Measurements from ENCODE around the gene MED29.

The MED29 gene

DNA sequence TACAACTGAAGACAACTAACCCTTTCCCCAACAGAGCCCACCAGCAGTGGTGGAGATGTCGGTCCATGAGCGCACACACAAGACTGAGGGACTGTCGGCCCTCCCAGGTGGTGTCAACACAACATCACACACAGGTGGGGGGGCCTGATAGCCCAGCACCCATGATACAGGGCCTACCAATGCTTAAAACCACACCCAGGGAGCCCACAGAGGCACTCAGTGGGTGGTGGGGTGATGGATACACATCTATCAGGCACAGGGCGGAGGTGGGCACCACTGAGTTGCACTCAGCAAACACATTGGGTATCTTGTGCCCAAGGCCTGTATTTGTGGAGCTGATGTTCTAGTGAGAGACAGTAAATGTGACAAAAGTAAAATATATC is 8.5 kb downstream of the MED29 start:
- DNase-seq: no peak

DNA sequence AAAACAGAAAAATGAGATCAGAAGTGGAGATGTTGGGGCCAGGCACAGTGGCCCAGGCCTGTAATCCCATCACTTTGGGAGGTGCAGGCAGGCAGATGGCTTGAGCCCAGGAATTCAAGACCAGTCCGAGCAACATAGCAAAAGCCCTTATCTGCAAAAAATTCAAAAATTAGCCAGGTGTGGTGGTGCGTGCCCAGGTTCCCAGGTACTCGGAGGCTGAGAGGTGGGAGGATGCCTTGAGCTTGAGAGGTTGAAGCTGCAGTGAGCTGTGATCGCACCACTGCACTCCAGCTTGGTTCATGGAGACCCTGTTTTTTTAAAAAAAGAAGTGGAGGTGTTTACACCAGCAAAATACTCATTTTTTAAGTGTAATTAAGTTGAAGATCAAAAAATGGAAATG is 8.9 kb downstream of the MED29 start:
- DNase-seq: no peak

DNA sequence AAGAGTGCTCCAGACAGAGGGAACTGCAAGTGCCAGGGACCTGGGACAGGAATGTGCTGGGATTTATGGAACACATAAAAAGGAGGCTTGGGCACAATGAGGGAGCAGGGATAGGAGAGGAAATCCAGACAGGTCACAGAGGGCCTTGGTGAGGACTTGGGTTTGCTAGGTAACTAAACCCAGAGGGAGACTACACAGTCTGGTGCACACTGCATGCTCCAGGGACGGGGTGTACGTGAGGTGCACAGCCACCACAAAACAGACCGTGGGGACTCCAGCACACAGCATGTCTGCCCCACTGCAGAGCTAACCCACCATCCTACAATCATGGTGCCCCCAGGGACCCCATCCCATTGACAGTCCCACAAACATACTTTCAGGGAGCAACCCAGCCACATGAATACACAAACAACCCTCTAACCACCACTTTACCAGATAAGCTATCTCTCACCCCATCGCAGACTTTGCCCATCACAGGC is 9.9 kb downstream of the MED29 start:
- no peak for DNase-seq

DNA sequence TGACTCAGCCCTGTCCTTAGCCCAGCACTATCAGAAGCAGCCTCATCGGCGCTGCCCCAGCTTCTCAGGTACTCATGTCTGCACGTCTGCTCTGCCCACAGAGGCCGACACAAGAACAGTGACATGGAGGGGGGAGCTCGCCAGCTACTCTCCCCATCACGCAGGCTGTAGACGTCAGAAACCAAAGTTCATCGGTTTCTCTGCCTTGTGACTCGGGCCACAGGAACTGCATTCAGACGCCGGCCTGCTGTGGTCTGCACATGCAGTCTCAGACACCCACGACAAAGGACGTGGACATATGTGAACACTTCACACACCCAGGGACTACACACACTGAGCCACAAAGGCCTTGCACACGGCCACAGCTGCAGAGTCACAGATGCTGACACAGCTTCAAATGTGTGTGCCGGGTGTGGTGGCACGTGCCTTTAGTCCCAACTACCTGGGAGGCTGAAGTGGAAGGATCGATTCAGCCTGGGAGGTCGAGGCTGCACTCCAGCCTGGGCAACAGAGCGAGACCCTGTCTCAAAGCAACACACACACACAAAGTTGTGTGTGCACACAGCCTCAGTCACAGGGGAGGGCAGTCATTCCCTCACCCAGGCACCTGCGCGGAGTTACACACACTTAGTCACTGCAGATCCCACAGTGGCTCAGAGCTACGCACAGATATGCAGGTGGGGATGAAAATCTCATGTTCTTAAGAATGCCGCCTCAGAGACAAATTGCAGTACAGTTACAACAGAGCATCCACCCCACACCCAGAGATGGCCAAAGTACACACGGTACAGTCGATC is 10.6 kb downstream of the MED29 start:
- no peak for DNase-seq

DNA sequence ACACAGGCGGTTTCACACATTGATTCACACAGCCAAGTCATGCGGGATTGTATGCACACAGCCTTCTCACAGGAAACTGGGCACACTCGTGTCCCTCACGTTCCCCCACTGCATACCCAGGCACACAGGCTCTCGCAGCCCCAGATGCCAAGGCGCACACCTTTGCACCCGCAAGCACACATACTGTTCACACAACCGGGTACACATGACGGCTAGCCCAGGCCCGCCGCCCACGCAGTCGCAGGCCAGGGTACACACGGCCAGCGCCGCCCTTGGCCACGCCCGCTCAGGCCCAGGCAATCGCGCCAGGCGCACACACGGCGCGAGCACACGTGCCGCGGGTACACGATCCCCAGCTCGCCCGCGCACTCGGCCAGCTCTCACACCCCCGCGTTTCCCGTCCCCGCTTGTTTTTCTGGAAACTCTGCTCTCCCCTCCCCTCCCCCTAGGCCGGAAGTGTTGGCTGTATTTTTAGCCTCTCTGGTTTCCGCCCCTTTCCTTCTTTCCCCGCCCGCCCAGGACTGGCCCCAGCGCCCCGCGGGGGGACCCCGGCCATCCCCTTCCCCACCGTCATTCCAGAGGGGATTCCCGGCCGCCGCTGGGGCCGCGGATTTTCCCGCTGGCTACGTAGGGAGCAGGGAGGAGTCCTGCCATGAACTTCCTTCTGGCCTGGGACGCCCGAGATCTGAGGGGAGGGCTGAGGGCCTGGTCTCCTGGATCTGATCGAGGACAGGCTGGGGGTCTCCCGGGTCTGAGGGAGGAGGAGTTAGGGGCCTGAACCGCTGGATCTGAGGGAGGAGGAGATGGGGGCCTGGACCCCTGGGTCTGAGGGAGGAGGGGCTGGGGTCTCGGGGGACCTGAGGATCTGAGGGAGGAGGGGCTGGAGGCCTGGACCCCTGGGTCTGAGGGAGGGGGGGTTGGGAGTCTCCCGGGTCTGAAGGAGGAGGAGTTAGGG is 11.4 kb downstream of the MED29 start:
- DNase-seq: peak; percentile 66

DNA sequence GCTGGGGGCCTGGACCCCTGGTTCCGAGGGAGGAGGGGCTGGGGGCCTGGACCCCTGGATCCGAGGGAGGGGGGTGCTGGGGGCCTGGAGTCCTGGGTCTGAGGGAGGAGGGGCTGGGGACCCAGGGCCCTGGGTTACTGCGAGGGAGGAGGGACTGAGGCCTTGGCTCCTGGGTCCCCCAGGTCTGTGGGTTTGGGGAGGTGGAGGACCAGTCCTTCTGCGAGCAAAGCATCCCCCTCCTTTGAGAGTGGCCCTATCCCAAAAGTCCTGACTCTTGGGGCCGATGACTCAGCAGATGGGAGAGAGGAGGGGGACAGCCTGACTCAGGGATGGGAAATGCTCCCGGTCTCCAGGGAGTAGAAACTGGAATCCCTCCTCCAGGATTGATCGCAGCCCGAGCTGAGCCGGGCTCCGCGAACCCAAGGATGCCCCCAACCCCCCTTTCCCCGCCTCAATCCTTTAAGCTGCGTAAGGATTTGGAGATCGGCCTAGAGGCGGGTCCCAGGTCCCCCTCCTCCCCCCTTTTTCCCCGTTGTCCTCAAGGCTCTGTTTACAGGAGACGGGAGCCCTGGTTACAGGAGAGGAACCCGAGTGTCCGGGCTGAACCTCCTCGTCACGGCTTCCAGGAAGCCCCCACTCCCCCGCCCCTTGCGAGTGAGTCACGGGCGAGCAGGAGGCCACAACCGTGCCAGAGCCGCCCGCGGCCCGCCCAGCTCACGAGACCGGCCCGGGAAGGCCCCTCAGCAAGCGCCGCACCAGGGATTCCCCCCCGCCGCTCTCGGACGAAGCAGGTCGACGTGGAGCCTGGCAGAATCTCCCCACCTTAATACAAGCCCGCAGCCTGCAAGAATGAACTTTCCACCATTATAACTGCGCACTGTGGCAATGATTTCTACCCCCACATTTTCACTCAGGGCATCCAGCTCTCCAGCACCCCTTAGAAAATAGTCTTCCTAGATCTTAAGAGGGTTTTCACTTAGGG is 12.4 kb downstream of the MED29 start:
- peak; percentile 82 for DNase-seq

DNA sequence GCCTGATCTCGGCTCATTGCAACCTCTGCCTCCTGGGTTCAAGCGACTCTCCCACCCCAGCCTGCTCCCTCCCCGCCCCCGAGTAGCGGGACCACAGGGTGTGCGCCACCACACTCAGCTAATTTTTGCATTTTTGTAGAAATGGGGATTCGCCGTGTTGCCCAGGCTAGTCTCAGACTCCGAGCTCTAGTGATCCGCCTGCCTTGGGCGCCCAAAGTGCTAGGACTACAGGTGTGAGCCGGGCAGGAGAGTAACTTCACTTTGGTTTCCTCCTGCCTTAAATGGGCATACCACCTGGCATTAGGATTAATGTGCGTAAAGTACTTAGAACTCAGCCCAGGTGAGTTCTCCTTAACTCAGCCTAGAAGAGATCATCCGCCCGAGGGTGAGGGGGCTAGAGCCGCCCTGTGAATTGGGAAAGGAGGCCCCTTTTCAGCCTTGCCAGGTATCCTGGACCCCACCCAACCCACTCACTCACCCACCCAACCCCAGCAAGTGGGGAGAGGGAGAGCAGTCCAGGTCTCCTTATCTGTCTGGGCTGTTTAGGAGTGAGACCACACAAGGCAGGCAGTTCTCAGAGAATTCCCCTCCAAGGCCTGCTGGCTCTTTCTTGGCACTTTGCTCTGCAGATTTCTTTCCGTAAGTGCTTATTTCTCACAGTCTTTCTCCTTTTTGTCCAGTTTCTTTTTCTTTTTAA is 14.2 kb downstream of the MED29 start:
- no peak for DNase-seq

DNA sequence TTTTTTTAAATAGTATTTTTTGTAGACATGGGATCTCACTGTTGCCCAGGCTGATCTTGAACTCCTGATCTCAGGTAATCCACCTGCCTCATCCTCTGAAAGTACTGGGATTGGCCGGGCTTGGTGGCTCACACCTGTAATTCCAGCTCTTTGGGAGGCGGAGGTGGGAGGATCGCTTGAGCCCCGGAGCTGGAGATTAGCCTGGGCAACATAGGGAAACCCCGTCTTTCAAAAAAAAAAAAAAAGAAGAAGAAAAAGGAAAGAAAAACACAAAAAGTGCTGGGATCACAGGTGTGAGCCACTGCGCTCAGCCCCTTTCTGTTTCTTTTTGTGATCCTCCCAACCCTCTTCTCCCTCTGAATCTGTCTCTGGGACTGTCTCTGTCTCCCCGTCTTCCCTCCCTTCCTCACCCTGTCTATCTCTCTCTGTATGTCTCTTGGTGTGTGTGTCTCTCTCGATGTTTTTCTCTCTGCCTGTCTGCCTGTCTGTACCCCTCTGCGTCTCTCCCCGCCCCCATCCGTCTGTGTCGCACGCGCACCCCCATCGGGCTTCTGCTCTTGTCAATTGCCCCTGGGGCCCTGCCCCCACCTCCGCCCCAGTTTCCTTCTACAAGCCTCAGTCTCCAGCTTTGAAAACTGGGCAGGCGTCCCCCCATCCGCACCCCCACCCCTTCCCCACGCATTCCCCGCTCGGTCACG is 14.9 kb downstream of the MED29 start:
- no peak for DNase-seq

DNA sequence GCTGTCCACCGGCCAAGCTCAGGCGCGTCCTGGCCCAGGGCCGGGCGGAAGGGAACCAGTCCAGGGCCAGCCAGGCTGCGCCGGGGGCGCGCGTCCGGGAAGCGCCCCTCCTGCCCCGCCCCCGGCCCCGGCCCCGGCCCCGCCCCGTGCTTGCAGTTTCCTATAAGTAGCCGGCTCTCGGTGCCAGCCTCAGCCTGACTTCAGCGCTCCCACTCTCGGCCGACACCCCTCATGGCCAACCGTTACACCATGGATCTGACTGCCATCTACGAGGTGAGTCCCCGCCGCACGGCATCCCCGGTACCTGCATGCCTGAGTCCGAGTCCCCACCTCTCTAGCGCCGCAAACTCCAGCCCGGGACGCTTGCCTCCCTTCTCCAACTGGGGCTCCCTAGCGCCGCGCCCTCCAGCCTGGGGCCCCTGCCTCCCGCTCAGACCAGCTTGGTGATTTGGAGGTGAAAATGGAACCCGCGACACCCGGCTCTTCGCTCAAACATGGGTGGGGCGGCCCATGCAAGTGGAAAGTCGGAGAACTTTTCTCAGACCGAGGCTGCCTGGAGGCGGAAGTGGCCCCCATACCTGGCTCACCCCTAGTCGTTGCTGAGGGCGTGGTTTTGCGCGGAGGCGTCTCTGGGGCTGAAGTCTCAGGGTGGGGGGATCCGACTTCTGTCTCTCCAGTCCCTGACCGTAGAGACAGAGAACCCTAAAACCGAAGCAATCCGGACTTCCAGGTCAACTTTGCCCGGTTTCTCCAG is 15.7 kb downstream of the MED29 start, which contains the start of gene ZFP36:
Gene ZFP36, plus strand, starts transcription at position 192 of the 754 bp plus-strand sequence. Its CDS starts 58 bp downstream, at position 250.
- peak; percentile 51 for DNase-seq

DNA sequence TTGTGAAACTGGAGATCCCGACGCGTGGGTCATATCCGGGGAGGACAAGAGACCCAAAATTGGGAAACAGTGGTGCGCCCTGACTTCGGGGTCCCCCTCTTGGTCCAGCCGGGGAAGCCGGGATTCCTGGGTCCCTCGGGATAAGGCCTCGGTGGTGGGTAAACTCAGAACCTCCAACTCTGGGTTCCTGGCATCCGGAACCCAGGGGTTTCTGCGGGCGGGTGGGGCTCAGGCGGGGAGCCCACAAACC is 16.2 kb downstream of the MED29 start:
- DNase-seq: no peak

DNA sequence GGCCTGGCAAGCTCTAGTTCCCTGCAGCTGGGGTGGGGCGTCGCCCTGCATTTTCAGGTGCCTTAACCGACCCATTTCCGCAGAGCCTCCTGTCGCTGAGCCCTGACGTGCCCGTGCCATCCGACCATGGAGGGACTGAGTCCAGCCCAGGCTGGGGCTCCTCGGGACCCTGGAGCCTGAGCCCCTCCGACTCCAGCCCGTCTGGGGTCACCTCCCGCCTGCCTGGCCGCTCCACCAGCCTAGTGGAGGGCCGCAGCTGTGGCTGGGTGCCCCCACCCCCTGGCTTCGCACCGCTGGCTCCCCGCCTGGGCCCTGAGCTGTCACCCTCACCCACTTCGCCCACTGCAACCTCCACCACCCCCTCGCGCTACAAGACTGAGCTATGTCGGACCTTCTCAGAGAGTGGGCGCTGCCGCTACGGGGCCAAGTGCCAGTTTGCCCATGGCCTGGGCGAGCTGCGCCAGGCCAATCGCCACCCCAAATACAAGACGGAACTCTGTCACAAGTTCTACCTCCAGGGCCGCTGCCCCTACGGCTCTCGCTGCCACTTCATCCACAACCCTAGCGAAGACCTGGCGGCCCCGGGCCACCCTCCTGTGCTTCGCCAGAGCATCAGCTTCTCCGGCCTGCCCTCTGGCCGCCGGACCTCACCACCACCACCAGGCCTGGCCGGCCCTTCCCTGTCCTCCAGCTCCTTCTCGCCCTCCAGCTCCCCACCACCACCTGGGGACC is 16.6 kb downstream of the MED29 start:
- no peak for DNase-seq

DNA sequence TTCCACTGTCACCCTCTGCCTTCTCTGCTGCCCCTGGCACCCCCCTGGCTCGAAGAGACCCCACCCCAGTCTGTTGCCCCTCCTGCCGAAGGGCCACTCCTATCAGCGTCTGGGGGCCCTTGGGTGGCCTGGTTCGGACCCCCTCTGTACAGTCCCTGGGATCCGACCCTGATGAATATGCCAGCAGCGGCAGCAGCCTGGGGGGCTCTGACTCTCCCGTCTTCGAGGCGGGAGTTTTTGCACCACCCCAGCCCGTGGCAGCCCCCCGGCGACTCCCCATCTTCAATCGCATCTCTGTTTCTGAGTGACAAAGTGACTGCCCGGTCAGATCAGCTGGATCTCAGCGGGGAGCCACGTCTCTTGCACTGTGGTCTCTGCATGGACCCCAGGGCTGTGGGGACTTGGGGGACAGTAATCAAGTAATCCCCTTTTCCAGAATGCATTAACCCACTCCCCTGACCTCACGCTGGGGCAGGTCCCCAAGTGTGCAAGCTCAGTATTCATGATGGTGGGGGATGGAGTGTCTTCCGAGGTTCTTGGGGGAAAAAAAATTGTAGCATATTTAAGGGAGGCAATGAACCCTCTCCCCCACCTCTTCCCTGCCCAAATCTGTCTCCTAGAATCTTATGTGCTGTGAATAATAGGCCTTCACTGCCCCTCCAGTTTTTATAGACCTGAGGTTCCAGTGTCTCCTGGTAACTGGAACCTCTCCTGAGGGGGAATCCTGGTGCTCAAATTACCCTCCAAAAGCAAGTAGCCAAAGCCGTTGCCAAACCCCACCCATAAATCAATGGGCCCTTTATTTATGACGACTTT is 17.4 kb downstream of the MED29 start:
- no peak for DNase-seq

DNA sequence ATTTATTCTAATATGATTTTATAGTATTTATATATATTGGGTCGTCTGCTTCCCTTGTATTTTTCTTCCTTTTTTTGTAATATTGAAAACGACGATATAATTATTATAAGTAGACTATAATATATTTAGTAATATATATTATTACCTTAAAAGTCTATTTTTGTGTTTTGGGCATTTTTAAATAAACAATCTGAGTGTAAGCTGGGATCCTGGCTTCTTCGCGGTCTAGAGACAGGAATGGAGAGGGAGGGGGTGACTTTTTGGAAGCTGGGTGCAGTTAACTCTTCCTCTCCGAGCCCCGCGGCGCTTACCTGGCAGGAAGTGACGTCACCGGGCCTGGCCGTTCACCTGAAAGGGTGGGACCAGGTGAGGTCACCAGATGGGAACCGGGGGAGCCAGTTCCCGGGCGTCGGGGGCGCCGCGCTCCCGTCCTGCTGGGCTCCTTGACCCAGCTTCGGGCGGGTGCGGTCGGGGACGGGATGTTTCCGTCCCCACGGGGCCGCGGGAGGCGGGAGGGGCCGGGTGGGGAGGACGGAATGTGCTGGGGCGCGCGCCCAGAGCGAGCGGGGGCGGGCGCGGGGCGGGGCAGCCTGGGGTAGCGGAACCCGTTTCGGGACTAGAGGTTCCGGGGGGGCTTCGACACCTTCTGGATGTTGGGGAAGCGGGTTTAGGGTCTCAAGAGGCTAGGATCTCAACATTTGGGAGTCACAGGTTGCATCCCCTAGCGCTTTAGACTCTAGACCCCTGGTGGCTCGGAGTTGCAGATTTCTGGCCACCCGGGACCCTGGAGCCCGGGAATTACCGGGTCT is 18.2 kb downstream of the MED29 start:
- peak; percentile 93 for DNase-seq

DNA sequence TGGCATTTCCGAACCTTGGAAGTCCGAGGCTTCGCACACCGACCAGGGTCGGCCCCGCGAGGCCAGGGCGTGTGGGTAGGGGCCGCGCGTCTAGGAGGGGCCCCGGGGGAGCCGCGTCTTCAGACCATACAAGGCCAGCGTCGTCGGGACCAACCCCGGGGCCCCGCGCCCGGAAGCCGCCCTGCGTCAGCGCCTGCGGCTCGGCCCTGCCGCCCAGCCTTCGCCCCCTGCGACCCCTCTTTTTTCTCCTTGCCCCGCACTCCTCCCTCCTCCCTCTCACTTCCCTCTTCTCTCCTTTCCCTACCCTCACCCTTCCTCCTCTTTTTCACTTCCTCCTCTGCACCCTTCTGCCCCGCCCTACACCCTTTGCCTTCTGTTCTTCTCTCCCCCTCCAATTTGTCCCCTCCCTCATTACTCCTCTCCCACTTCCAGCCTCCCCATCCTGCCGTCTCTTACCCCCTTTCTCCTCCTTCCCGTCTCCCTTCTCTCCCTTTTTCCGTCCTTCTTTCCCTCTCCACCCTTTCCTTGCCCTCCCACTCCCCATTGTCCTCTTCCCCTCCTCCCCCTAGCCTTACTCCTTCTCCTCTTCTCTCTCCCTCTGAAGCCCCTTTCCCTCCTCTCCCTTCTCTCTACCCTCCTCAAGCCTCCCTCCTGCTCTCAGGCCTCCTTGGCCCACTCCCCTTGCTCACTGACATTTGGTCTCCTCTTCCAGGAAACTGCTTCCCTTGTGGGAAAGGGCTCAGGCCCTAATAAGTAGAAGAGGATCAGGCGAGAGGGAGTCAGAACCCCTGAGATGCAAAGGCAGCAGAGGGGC is 19.0 kb downstream of the MED29 start:
- DNase-seq: peak; percentile 15

DNA sequence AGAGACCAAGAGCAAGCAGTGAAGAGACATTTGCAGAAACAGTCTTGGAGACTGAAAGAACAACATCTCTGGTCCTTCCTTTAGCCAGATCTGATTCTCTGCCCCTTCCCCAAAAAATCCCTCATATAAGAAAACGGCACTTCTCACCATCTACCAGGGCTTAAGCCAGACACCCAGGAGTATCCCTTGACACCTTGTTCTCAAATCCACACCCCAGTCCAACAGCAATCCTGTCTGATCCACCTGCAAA is 19.6 kb downstream of the MED29 start:
- no peak for DNase-seq

DNA sequence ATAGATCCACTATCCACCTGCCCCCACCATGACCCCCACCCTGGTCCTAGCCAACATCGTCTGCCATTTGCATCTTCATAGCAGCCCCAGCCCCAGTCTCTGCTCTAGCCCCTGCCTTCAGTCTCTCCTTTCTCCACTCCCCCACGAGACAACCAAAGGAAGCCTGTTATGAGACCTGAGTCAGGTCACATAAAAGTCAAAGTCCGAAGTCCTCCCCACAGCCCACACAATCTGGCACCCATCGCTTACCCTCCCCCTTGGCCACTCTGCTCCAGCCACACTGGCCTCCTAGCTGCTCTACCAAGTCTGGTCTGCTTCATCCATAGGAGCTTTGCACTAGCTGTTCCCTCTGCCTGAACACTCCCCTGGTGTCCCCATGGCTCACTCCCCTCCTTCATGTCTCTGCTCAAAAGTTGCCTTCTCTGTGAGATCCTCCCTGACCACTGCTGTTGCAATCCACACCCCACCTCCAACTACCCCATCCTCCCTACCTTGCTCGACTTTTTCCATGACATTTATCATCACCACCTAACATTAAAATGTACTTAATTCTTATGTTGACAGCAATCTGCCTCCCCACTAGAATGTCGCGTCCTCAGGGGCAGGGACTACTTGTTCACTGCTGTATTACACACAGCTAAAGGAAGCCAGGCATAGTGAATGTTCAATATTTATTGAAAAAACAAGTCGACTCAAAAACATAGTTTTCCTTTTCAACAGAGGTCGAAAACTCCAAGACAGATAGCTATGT is 20.1 kb downstream of the MED29 start:
- no peak for DNase-seq

DNA sequence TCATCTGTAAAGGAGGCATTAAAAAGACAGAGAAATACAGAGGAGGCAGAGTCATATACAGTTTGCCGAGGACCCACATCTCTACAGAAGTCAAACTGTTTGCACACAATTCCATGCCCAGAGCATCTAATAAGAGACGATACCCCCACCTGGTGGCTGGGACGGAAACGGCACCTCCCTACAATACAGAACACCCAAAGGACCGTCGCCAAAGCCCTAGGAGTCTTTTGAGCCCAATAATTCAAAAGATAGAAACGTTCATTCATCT is 20.6 kb downstream of the MED29 start:
- peak; percentile 91 for DNase-seq

Measured in COR-L47 (cell line).